AG04449 (cell line): ENCODE data around the gene ZNF507.

Experiments used
- CTCF ChIA-PET: fragments of 350-600 bp; formaldehyde crosslinking; extraction: SDS; loops from one replicate; lab custom pipeline; 2021; ENCODE audit warnings: antibody characterized with exemption; lab: Yijun Ruan, JAX
- POLR2A ChIA-PET: fragments of 400-600, 350-600 bp; formaldehyde crosslinking; extraction: SDS; loops from one replicate; lab custom pipeline; 2020; ENCODE audit warnings: antibody characterized with exemption, inconsistent platforms; lab: Yijun Ruan, JAX
- DNase-seq: peaks from one replicate; pipeline ENCODE4 v3.0.0-alpha.2; 2010; ENCODE audit warnings: low read depth, low spot score
- H3K4me3 ChIP-seq: 2 replicates; pipeline ENCODE4 v1.5.1; 2011; ENCODE audit warnings: low read depth, mild to moderate bottlenecking, control low read depth, low read length
- TF ChIP-seq, protein P1 (sequence below): IDR thresholded peaks from one replicate; pipeline ENCODE4 v1.5.1; 2011; ENCODE audit warnings: mild to moderate bottlenecking, moderate library complexity, low read length, control low read depth, inconsistent platforms; ENCODE audit not compliant: insufficient read depth; ENCODE audit errors: missing control alignments

Gene ZNF507

DNA sequence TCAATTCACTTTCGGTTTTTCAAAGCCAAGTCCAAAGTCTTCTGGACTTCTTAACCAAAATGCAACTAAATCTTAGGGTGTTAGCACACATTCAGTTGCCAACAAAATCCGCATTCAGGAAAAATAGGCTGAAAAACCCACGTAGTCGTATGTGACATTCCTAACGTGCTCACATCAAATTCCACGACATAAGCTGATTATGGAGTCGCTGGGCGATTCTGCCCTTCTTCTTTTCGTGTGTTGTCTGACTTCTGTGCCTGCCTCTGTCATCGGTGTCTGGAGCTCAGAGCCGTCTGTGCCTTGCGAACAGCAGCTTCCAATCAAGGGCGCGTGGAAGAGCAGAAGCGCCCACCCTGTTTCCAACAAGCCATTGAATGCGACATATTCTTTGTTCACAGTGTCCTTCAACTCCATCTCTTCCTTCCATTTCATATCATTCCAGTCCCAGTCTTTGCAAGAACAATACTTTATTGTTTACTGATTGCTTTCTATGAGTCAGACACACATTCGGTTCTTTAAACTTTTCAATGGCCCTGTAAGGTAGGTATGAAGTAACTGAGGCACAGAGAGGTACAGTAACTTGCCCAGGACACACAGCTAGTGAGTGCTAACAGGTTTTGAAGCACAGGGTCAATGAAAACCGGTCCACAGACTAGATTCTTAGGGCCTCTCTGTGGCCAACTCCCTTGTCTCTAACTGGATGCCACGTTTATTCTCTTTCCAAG is 8.2 kb upstream of the ZNF507 start:
- TF ChIP-seq, protein P1, sequence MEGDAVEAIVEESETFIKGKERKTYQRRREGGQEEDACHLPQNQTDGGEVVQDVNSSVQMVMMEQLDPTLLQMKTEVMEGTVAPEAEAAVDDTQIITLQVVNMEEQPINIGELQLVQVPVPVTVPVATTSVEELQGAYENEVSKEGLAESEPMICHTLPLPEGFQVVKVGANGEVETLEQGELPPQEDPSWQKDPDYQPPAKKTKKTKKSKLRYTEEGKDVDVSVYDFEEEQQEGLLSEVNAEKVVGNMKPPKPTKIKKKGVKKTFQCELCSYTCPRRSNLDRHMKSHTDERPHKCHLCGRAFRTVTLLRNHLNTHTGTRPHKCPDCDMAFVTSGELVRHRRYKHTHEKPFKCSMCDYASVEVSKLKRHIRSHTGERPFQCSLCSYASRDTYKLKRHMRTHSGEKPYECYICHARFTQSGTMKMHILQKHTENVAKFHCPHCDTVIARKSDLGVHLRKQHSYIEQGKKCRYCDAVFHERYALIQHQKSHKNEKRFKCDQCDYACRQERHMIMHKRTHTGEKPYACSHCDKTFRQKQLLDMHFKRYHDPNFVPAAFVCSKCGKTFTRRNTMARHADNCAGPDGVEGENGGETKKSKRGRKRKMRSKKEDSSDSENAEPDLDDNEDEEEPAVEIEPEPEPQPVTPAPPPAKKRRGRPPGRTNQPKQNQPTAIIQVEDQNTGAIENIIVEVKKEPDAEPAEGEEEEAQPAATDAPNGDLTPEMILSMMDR = no peak
- ChIA-PET CTCF (interaction anchor here (0.8 to 8.6 kb wide), 14 partner anchors 9 to 1654 kb away, joined by 3 to 93 read pairs (median 6); partner anchors contain the start of gene ZNF507), POLR2A (interaction anchor here (0.6 to 0.7 kb wide), 2 partner anchors 8 to 69 kb away, joined by 3 to 7 read pairs; partner anchors contain the start of genes DPY19L3 and ZNF507)
- peak overlapping the region; percentile 46 for H3K4me3 ChIP-seq
- no peak for DNase-seq

DNA sequence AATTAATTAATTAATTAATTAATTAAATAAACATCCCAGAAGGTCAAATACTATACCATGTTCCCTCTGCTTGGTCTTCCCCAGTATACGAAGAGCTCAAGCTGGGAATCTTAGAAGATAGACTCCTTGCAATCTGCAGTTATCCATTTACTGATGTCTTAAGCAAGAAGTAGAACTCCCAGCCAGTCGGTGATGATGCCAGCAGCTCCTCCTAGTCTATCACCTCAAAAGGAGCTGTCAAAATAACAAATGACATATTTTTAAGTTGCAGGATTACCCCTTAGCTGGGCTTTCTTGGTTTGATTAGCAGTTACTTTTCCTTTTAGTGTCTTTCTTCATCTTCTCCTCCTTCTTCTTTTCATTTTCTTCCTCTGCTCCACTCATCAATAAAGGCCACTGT is 6.0 kb upstream of the ZNF507 start:
- TF ChIP-seq, protein P1 = no peak
- H3K4me3 ChIP-seq = no peak overlapping the region
- ChIA-PET CTCF (interaction anchor here (1.0 to 8.6 kb wide), 15 partner anchors 8 to 1657 kb away, joined by 3 to 93 read pairs (median 5); no protein-coding TSS in a partner anchor), POLR2A (interaction anchor here (1.2 kb wide), 1 partner anchor 66 kb away, joined by 3 read pairs; the partner anchor contains the start of gene DPY19L3)
- DNase-seq = no peak

DNA sequence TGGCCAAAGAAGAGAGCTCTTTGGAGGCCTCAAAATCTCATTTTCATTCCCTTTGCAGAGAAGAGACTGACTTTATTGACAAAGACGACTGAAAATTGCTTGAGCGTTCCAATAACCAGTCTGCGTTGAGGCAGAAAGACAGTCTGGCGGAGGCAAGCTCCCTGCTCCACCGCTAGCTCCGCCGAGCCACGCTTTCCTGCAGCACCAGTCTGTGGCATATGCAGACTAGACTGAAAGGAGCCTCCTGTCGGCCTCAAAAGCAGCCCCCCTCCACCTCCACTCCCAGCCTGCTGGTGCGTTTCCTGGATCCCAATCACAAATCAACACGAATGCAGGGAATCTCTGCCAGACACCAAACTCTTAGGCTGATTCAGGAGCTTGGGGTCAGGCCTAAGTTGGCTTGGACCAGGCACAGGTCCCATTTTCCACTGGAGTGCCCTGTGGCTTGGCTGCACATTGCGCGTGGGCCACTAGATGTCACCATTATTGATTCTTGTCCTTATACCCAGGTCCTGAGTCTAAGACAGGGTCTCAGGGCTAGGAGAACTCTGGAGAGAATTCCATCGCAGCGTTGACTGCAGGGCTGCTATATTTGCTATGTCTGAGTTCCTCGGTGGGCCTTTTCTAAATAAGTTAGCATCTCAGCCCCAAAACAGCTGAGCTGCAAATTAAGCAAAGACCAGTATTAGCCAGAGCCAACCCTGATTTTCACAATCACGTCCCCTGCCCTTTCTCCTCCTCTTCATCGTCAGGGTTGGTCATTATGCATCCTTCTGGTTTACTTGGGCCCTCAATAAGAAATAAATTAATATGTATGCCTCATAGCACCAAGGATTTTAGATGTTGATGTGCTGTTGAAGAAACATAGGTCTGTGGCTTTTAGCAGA is 5.2 kb upstream of the ZNF507 start:
- TF ChIP-seq, protein P1 = peak; percentile 70
- ChIA-PET CTCF (interaction anchor here (0.7 to 8.6 kb wide), 18 partner anchors 8 to 1658 kb away, joined by 3 to 93 read pairs (median 5); no protein-coding TSS in a partner anchor), POLR2A (interaction anchor here (1.2 kb wide), 1 partner anchor 65 kb away, joined by 3 read pairs; the partner anchor contains the start of gene DPY19L3)
- H3K4me3 ChIP-seq = no peak overlapping the region
- no peak for DNase-seq

DNA sequence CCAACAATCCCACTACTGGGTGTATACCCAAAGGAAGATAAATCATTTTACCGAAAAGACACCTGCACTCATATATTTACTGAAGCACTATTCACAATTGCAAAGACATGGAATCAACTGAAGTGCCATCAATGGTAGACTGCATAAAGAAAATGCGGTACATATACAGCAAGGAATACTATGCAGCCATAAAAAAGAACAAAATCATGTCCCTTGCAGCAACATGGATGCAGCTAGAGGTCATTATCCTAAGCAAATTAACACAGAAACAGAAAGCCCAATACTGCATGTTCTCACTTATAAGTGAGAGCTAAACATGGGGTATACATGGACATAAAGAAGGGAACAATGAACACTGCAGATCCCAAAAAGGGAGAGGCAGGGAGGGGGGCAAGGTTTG is 2.7 kb upstream of the ZNF507 start:
- CTCF ChIA-PET = no interaction called here
- H3K4me3 ChIP-seq = no peak overlapping the region
- TF ChIP-seq, protein P1 = no peak
- POLR2A ChIA-PET = no interaction called here
- no peak for DNase-seq

DNA sequence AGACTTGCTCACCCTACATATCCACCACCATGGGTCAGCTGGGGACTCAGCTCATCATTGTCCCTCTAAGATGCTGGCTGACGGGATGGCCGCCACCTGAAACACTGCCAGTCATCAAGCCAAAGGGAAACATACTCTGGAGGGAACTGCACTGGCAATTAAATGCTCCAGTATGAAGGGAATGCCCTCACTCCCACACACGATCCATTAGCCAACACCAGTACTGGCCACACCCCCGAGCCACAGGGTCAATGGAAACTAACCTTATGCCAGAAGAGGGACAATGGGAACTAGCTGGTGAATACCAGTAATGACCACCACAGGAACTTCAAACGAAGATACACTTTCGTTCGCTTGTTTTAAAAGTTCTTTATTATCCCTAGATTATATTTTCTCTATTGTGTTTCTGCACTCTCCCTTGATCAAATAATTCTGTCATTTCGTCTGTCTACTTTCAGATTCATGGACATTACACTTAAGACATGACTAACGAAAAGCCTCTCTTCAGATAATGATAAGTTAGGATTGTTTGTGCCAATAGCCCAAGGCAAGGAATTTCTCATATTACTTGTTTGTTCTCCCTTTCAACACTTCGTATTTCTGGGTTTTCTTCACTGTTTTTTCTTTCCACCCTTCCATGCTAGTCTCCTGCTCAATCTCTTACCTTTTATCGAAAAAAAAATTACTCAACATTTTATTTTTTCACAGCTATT is 1.7 kb upstream of the ZNF507 start:
- DNase-seq = no peak
- POLR2A ChIA-PET = no interaction called here
- CTCF ChIA-PET = interaction anchor here (1.1 to 1.8 kb wide), 2 partner anchors 9 to 226 kb away, joined by 4 to 5 read pairs; no protein-coding TSS in a partner anchor
- TF ChIP-seq, protein P1 = no peak
- H3K4me3 ChIP-seq = no peak overlapping the region
